ENCODE results near the gene ZNF549.
A peak's percentile ranks its signal among the peaks of the same experiment; 100 is the strongest.

The ZNF549 gene

DNA sequence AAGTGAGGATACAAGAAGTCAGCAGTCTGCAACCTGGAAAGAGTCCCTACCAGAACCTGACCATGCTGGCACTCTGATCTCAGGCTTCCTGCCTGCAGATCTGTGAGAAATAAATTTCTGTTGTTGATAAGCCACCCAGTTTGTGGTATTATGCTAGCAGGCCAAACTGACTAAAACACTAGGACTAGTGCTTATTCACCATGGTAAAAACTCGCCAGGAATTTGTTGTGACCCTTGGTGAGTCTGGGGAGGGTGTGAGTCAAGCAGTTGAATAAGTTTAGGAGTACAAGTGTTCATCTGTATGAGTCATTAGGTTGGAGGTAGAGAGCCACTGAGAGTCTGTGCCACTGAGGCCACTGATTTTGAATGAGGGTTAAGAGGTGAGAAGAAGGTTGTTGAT lies 60.4 kb downstream of the ZNF549 start:
- TF ChIP-seq, protein P1, sequence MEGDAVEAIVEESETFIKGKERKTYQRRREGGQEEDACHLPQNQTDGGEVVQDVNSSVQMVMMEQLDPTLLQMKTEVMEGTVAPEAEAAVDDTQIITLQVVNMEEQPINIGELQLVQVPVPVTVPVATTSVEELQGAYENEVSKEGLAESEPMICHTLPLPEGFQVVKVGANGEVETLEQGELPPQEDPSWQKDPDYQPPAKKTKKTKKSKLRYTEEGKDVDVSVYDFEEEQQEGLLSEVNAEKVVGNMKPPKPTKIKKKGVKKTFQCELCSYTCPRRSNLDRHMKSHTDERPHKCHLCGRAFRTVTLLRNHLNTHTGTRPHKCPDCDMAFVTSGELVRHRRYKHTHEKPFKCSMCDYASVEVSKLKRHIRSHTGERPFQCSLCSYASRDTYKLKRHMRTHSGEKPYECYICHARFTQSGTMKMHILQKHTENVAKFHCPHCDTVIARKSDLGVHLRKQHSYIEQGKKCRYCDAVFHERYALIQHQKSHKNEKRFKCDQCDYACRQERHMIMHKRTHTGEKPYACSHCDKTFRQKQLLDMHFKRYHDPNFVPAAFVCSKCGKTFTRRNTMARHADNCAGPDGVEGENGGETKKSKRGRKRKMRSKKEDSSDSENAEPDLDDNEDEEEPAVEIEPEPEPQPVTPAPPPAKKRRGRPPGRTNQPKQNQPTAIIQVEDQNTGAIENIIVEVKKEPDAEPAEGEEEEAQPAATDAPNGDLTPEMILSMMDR (IDR thresholded peaks at IDR 0.05; ENCODE audit: insufficient read depth, low read length, missing control alignments), result no peak
- H3K4me3 ChIP-seq (ENCODE audit: low read depth, low read length), result no peak overlapping the region
- CTCF ChIA-PET, result no interaction called here
- peak; percentile 73 for DNase-seq (ENCODE audit: low read depth, low spot score)
- POLR2A ChIA-PET, result no interaction called here

- no peak for DNase-seq (ENCODE audit: low read depth, low spot score)
- H3K4me3 ChIP-seq (ENCODE audit: low read depth, low read length), result peak overlapping the region; percentile 85
- TF ChIP-seq, protein P1 (IDR thresholded peaks at IDR 0.05; ENCODE audit: insufficient read depth, low read length, missing control alignments), result no peak
- CTCF ChIA-PET, result no interaction called here
- POLR2A ChIA-PET, result interaction anchor here (0.5 kb wide), 1 partner anchor 316 kb away, joined by 3 read pairs; no protein-coding TSS in a partner anchor
Observed at GRCh38 chr19:57599377-57599760, 72.2 kb downstream of the ZNF549 start.

DNA sequence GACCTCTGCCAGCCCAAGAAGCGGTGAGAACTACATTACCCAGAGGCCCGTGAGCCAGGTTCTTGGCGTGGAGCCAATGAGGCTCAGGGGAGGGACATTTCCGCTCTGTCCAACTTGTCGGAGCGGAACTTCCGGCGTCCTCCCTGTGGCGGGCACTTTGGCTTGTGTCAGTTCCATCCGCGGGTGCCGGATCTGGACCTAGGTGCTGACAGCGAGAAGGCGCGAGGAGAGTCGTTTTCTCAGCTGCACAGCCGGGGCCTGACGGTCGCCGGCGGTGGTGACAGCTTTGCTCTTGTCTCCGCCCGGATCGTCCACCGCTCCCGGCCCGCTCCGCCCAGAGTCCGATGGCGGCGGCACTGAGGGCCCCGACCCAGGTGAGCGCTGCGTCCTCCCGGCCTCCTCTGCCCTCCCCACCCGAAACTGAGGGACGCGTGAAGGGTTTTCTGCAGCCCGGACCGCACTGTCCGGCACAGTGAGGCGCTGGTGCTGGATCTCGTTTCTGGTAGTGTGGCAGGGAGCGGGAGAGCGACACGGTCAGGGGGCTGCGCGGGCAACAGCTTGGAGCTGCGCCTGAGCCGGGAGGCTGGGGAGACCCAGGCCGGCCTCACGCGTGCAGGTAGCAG lies 72.7 kb downstream of the ZNF549 start, which contains the start of gene ZNF530:
ZNF530 (plus strand) TSS at position 125 of the 623 bp plus-strand sequence. CDS start 4,461 bp downstream, outside the sequence.
- ChIA-PET POLR2A (no interaction called here), CTCF (no interaction called here)
- DNase-seq (ENCODE audit: low read depth, low spot score), result peak; percentile 47
- TF ChIP-seq, protein P1 (IDR thresholded peaks at IDR 0.05; ENCODE audit: insufficient read depth, low read length, missing control alignments), result no peak
- peak within 1 kb of the TSS; percentile 85 for H3K4me3 ChIP-seq (ENCODE audit: low read depth, low read length)

DNA sequence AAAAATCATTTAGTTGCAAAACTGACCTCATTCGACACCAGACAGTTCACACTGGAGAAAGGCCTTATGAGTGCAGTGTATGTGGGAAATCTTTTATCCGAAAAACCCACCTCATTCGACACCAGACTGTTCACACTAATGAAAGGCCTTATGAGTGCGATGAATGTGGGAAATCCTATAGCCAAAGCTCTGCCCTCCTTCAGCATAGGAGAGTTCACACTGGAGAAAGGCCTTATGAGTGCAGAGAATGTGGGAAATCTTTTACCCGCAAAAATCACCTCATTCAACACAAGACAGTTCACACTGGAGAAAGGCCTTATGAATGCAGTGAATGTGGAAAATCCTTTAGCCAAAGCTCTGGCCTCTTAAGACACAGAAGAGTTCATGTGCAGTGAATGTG lies 79.8 kb downstream of the ZNF549 start:
- CTCF ChIA-PET, result no interaction called here
- H3K4me3 ChIP-seq (ENCODE audit: low read depth, low read length), result no peak overlapping the region
- DNase-seq (ENCODE audit: low read depth, low spot score), result no peak
- POLR2A ChIA-PET, result no interaction called here
- TF ChIP-seq, protein P1 (IDR thresholded peaks at IDR 0.05; ENCODE audit: insufficient read depth, low read length, missing control alignments), result no peak

All from AG04449 (cell line).